ENCODE measurements around the gene XPO1.

Gene XPO1

DNA sequence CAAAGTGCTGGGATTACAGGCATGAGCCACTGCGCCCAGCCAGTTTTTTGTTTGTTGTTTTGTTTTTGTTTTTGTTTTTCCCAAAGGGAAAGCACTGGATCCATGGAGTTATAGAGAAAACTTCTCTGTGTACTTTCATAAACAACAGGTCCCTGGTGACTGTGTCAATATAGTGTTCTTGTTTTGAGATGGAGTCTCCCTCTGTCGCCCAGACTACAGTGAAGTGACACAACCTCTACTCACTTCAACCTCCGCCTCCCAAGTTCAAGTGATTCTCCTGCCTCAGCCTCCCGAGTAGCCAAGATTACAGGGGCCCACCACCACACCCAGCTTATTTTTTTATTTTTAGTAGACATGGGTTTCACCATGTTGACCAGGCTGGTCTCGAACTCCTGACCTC, 83.8 kb downstream of the XPO1 start:
- no peak overlapping the region for H3K4me3 ChIP-seq (ENCODE audit: low read depth in 1 of 2, low read length in 2 of 2)
- H3K27me3 ChIP-seq (ENCODE audit: insufficient read depth, low read length, poor library complexity): no peaks in the 10 kb centered on the region
- peaks cover 98% of the 10 kb centered on the region for H3K79me2 ChIP-seq (ENCODE audit: insufficient read depth, low read length)
- H4K20me1 ChIP-seq (ENCODE audit: insufficient read depth, low read length): peaks cover 56% of the 10 kb centered on the region
- TF ChIP-seq, protein P1, sequence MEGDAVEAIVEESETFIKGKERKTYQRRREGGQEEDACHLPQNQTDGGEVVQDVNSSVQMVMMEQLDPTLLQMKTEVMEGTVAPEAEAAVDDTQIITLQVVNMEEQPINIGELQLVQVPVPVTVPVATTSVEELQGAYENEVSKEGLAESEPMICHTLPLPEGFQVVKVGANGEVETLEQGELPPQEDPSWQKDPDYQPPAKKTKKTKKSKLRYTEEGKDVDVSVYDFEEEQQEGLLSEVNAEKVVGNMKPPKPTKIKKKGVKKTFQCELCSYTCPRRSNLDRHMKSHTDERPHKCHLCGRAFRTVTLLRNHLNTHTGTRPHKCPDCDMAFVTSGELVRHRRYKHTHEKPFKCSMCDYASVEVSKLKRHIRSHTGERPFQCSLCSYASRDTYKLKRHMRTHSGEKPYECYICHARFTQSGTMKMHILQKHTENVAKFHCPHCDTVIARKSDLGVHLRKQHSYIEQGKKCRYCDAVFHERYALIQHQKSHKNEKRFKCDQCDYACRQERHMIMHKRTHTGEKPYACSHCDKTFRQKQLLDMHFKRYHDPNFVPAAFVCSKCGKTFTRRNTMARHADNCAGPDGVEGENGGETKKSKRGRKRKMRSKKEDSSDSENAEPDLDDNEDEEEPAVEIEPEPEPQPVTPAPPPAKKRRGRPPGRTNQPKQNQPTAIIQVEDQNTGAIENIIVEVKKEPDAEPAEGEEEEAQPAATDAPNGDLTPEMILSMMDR (IDR thresholded peaks at IDR 0.05; ENCODE audit: borderline replicate concordance, extremely low read depth, low read length, poor library complexity, severe bottlenecking): no peak
- no peak for TF ChIP-seq EZH2 (IDR thresholded peaks at IDR 0.05; ENCODE audit: borderline replicate concordance, low read depth, low read length, severe bottlenecking)
- H3K36me3 ChIP-seq (ENCODE audit: insufficient read depth, low read length): peaks cover 7% of the 10 kb centered on the region; the same call in 1 of the 2 replicates
- H3K4me2 ChIP-seq (ENCODE audit: insufficient read depth, low read length): no peak overlapping the region
- H2AFZ ChIP-seq (ENCODE audit: low read depth, low read length): no peak overlapping the region
- no peak overlapping the region for H3K9ac ChIP-seq (ENCODE audit: low read depth, low read length)
- H3K4me1 ChIP-seq (ENCODE audit: insufficient read depth, low read length): no peaks in the 10 kb centered on the region
- no peaks in the 10 kb centered on the region for H3K9me3 ChIP-seq (ENCODE audit: insufficient read depth, low read length, severe bottlenecking)
- no peak for ATAC-seq (ENCODE audit: insufficient read depth, low read depth)
- no peak overlapping the region for H3K27ac ChIP-seq (ENCODE audit: low read length)
- DNase-seq: no peak

DNA sequence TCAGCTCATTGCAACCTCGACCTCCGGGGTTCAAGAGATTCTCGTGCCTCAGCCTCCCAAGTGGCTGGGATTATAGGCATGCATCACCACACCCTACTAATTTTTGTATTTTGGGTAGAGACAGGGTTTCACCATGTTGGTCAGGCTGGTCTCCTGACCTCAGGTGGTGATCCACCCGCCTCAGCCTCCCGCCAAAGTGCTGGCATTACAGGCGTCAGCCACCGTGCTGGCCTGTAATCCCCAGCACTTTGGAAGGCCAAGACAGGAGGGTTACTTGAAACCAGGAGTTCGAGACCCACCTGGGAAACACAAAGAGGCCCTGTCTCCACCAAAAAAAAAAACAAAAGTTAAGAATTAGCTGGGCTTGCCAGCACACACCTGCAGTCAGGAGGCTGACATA, 85.8 kb downstream of the XPO1 start:
- peaks cover 61% of the 10 kb centered on the region for H4K20me1 ChIP-seq (ENCODE audit: insufficient read depth, low read length)
- H3K9me3 ChIP-seq (ENCODE audit: insufficient read depth, low read length, severe bottlenecking): no peaks in the 10 kb centered on the region
- H3K4me1 ChIP-seq (ENCODE audit: insufficient read depth, low read length): no peaks in the 10 kb centered on the region
- no peak overlapping the region for H3K4me3 ChIP-seq (ENCODE audit: low read depth in 1 of 2, low read length in 2 of 2)
- peaks cover 98% of the 10 kb centered on the region for H3K79me2 ChIP-seq (ENCODE audit: insufficient read depth, low read length)
- no peaks in the 10 kb centered on the region for H3K27me3 ChIP-seq (ENCODE audit: insufficient read depth, low read length, poor library complexity)
- H3K4me2 ChIP-seq (ENCODE audit: insufficient read depth, low read length): no peak overlapping the region
- ATAC-seq (ENCODE audit: insufficient read depth, low read depth) (no peak), DNase-seq (no peak)
- no peak overlapping the region for H3K27ac ChIP-seq (ENCODE audit: low read length)
- TF ChIP-seq, protein P1 (IDR thresholded peaks at IDR 0.05; ENCODE audit: borderline replicate concordance, extremely low read depth, low read length, poor library complexity, severe bottlenecking): no peak
- no peak for TF ChIP-seq EZH2 (IDR thresholded peaks at IDR 0.05; ENCODE audit: borderline replicate concordance, low read depth, low read length, severe bottlenecking)
- no peaks in the 10 kb centered on the region for H3K36me3 ChIP-seq (ENCODE audit: insufficient read depth, low read length)
- no peak overlapping the region for H2AFZ ChIP-seq (ENCODE audit: low read depth, low read length)
- no peak overlapping the region for H3K9ac ChIP-seq (ENCODE audit: low read depth, low read length)

DNA sequence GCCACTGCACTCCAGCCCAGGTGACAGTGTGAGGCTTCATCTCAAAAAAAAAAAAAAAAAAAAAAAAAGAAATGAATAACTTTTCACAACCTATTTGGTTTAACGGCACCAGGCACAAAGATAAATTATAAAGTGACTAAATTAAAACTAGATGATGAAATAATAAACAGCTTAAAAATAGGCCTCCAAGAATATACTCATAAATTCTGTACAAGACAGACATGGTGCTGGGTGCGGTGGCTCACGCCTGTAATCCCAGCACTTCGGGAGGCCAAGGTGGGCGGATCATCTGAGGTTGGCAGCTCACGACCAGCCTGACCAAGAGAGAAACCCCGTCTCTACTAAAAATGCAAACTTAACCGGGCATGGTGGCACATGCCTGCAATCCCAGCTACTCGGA, 87.0 kb downstream of the XPO1 start:
- no peaks in the 10 kb centered on the region for H3K36me3 ChIP-seq (ENCODE audit: insufficient read depth, low read length)
- TF ChIP-seq EZH2 (IDR thresholded peaks at IDR 0.05; ENCODE audit: borderline replicate concordance, low read depth, low read length, severe bottlenecking): no peak
- TF ChIP-seq, protein P1 (IDR thresholded peaks at IDR 0.05; ENCODE audit: borderline replicate concordance, extremely low read depth, low read length, poor library complexity, severe bottlenecking): no peak
- H2AFZ ChIP-seq (ENCODE audit: low read depth, low read length): no peak overlapping the region
- H3K27ac ChIP-seq (ENCODE audit: low read length): no peak overlapping the region
- no peaks in the 10 kb centered on the region for H3K4me1 ChIP-seq (ENCODE audit: insufficient read depth, low read length)
- ATAC-seq (ENCODE audit: insufficient read depth, low read depth): no peak
- no peak overlapping the region for H3K9ac ChIP-seq (ENCODE audit: low read depth, low read length)
- no peaks in the 10 kb centered on the region for H3K27me3 ChIP-seq (ENCODE audit: insufficient read depth, low read length, poor library complexity)
- no peaks in the 10 kb centered on the region for H3K9me3 ChIP-seq (ENCODE audit: insufficient read depth, low read length, severe bottlenecking)
- H3K4me2 ChIP-seq (ENCODE audit: insufficient read depth, low read length): no peak overlapping the region
- no peak overlapping the region for H3K4me3 ChIP-seq (ENCODE audit: low read depth in 1 of 2, low read length in 2 of 2)
- H4K20me1 ChIP-seq (ENCODE audit: insufficient read depth, low read length): peaks cover 56% of the 10 kb centered on the region; the same call in 1 of the 2 replicates
- no peak for DNase-seq
- H3K79me2 ChIP-seq (ENCODE audit: insufficient read depth, low read length): peaks cover 98% of the 10 kb centered on the region

DNA sequence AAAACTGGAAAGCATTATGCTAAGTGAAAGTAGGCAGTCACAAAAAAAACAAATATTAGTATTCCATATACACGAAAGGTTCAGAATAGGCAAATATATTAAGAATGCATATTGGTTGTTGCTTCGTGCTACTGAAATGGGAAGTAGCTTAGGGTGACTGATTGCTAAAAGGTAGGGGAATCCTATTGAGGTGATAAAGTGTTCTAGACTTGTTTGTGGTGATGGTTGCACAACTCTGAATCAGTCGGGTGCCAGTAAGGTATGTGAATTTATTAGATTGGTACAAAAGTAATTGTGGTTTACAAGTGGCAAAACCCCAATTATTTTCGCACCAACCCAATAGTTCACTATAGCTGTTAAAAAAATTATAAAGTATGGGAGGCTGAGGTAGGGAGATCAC, 88.0 kb downstream of the XPO1 start:
- DNase-seq (no peak), ATAC-seq (ENCODE audit: insufficient read depth, low read depth) (no peak)
- Histone ChIP-seq H3K9me3 (ENCODE audit: insufficient read depth, low read length, severe bottlenecking) (no peaks in the 10 kb centered on the region), H4K20me1 (ENCODE audit: insufficient read depth, low read length) (peaks cover 50% of the 10 kb centered on the region; the same call in 1 of the 2 replicates), H3K4me1 (ENCODE audit: insufficient read depth, low read length) (no peaks in the 10 kb centered on the region), H2AFZ (ENCODE audit: low read depth, low read length) (no peak overlapping the region), H3K4me3 (ENCODE audit: low read depth in 1 of 2, low read length in 2 of 2) (no peak overlapping the region), H3K27ac (ENCODE audit: low read length) (no peak overlapping the region), H3K36me3 (ENCODE audit: insufficient read depth, low read length) (no peaks in the 10 kb centered on the region), H3K4me2 (ENCODE audit: insufficient read depth, low read length) (no peak overlapping the region), H3K27me3 (ENCODE audit: insufficient read depth, low read length, poor library complexity) (no peaks in the 10 kb centered on the region), H3K79me2 (ENCODE audit: insufficient read depth, low read length) (peaks cover 98% of the 10 kb centered on the region), H3K9ac (ENCODE audit: low read depth, low read length) (no peak overlapping the region)
- no peak for TF ChIP-seq EZH2 (IDR thresholded peaks at IDR 0.05; ENCODE audit: borderline replicate concordance, low read depth, low read length, severe bottlenecking)
- TF ChIP-seq, protein P1 (IDR thresholded peaks at IDR 0.05; ENCODE audit: borderline replicate concordance, extremely low read depth, low read length, poor library complexity, severe bottlenecking): no peak

Measured in DND-41 (cell line).